Measurements from ENCODE around the gene SYVN1. TPM values are rescaled to one million over a fixed set of nuclear protein-coding genes. Genes with fewer than 3 reads are reported as not detected.

The SYVN1 gene
- total RNA-seq, 1 donor from 2014 or later: 7.7 TPM

- no peak for DNase-seq (ENCODE audit: low spot score in 2 of 2)
- FAIRE-seq: no peak
These were observed 19.7 kb downstream of the SYVN1 start for GRCh38 chr11:65114538-65115171.

- FAIRE-seq (no peak), DNase-seq (ENCODE audit: low spot score in 2 of 2) (no peak)
These were observed 20.5 kb downstream of the SYVN1 start for GRCh38 chr11:65113839-65114238.

DNA sequence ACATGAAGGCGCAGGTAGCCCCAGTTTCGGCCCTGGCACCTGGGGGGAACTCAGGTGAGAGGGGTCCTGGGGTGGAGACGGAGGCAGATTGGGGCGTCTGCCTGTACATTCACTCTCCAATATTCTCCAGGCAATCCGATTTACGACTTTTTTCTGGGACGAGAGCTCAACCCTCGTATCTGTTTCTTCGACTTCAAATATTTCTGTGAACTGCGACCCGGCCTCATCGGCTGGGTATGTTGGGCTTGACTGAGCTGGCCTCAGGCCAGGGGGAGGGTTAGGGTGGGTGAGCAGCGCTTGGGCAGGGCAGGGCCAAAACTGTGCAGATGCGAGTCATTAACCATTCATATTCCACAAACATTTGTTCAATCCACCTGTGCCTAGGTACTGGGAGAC is 21.0 kb downstream of the SYVN1 start:
- FAIRE-seq (no peak), DNase-seq (ENCODE audit: low spot score in 2 of 2) (no peak)

DNA sequence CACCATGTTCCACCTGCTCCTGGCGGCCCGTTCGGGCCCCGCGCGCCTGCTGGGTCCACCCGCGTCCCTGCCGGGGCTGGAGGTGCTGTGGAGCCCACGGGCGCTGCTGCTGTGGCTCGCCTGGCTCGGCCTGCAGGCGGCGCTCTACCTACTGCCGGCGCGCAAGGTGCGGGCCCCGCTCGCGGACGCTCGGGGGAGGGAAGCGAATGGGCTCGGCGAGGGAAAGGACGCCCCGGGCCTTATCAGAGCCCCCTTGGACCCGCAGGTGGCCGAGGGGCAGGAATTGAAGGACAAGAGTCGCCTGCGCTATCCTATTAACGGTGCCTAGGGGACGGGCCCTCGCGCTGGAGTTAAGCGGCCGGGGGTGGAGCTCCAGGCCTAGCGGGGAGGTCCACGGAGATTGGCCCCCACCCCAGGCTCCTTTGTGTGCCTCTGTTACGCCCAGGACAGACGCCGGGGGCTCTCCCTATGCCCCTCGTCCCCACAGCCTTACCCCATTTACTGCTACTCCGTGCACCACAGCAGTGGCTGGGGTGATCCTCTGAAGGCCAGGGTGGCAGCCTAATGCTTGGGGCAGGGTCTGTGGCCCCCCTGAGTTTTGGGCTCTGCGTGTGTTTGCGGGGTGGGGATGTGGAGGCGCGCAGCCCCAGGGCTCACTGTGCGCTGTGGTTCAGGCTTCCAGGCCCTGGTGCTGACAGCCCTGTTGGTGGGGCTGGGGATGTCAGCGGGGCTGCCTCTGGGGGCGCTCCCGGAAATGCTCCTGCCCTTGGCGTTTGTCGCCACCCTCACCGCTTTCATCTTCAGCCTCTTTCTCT is 21.6 kb downstream of the SYVN1 start:
- DNase-seq (ENCODE audit: low spot score in 2 of 2) (peak; percentile 73), FAIRE-seq (no peak)

GRCh38 chr11:65111744-65112545 is 22.4 kb downstream of the SYVN1 start, which contains the start of gene TM7SF2:
TSS of gene TM7SF2 (plus strand) at chr11:65111872. CDS start at chr11:65112016, 144 bp downstream.
- FAIRE-seq: no peak
- DNase-seq (ENCODE audit: low spot score in 2 of 2): peak; percentile 99

DNA sequence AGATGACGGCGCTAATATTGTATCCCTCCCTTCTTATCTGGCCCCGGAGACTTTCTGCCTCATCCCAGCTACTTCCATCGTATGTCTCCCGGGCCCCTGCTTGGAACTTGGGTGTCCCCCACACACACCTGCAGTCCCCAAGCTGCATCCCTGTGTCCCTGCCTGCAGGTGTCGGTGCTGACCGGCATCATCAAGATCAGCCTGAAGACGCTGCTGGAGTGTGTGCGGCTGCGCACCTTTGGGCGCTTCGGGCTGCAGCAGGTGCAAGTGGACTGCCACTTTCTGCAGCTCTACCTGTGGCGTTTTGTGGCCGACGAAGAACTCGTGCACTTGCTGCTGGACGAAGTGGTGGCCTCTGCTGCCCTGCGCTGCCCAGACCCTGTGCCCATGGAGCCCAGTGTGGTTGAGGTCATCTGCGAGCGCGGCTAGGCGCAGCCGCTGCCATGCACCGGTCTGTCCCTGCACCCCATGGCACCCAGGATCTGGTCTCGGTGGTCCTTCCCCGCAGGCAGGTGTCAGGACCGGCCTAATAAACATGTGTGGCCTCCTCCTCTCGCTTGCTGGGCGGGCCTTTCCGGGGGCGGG is 23.1 kb downstream of the SYVN1 start:
- DNase-seq (ENCODE audit: low spot score in 2 of 2) (no peak), FAIRE-seq (no peak)

- DNase-seq (ENCODE audit: low spot score in 2 of 2): peak; percentile 88 to 90
- FAIRE-seq: no peak
These were observed 23.9 kb downstream of the SYVN1 start for GRCh38 chr11:65110354-65110861.

- no peak for FAIRE-seq
- no peak for DNase-seq (ENCODE audit: low spot score in 2 of 2)
These were observed 24.8 kb downstream of the SYVN1 start for GRCh38 chr11:65109231-65110198.

DNA sequence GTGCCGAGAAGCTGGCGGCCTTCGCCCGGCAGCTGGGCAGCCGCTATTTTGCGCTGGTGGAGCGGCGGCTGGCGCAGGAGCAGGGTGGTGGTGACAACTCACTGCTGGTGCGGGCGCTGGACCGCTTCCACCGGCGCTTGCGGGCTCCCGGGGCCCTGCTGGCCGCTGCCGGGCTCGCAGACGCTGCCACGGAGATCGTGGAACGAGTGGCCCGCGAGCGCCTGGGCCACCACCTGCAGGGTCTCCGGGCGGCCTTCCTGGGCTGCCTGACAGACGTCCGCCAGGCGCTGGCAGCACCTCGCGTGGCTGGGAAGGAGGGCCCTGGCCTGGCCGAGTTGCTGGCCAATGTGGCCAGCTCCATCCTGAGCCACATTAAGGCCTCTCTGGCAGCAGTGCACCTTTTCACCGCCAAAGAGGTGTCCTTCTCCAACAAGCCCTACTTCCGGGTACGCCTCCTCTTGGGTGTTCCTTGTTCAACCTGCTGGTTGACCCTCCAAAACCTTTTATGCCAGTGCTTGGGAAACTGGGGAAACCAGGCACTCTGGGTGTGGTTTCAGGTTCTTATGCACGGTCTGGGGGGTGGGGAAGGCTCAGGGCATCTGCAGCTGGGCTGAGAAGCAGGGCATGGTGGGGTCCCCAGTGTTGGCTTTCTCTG is 25.7 kb downstream of the SYVN1 start:
- FAIRE-seq: no peak

DNA sequence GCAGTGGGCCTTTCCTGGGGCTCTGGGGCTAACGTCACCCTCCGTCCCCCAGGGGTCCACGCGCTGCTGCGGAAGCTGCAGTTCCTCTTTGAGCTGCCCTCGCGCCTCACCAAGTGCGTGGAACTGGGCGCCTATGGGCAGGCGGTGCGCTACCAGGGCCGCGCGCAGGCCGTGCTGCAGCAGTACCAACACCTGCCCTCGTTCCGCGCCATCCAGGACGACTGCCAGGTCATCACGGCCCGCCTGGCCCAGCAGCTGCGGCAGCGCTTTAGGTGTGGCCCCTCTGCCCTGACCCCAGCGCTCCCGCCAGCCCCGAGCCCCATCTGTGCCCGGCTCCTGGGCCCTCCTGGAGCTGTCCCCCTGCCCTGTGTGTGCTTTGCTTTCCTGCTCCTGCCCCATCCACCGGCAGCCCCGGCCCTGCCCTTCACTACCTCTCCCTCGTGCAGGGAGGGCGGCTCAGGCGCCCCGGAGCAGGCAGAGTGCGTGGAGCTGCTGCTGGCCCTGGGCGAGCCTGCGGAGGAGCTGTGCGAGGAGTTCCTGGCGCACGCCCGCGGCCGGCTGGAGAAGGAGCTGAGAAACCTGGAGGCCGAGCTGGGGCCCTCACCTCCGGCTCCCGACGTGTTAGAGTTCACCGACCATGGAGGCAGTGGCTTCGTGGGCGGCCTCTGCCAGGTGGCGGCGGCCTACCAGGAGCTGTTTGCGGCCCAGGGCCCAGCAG is 26.4 kb downstream of the SYVN1 start:
- FAIRE-seq (no peak), DNase-seq (ENCODE audit: low spot score in 2 of 2) (no peak)

More for the DNA sequence above, 25.7 kb downstream of the SYVN1 start:
- no peak for DNase-seq (ENCODE audit: low spot score in 2 of 2)

DNA sequence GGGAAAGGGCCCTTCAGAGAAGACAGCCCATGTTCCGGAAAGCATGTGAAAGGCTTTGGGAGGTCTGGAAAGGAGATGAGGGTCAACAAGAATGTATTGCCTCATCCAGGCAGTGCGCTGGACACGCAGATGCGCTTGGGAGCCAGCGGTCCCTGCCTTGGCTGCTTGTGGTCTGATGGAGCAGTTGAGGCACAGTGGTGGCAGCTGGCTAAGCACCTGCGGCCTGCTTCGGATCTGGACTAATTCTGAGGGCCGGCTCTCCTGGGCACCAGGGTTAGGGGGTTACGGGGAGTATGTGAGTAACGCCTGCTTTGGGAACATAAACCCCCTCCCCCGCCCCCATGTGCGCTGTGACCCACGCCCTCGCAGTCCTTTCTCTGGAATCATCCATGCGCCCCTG is 27.2 kb downstream of the SYVN1 start:
- DNase-seq (ENCODE audit: low spot score in 2 of 2) (no peak), FAIRE-seq (no peak)

GRCh38 chr11:65104628-65105027 is 29.7 kb downstream of the SYVN1 start:
- DNase-seq (ENCODE audit: low spot score in 2 of 2) (no peak), FAIRE-seq (no peak)

DNA sequence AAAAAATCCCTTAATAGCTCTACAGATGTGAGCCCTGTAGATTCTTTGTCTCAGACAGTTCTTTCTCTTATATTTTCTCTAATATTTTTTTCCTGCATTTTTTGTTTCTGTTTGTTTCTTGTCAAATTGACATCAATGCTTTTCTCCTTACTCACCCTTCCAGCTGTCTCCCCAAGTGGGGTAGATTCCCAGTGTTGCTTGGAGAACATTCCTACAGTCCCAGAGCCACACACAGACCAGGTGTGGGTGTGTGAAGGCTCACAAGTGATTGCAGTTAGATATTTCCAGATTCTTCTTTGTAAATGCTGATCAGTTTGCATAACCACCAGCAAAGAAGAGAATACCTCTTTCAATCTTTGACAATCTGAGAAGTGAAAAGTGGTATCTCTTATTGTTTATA is 30.8 kb downstream of the SYVN1 start:
- FAIRE-seq (no peak), DNase-seq (ENCODE audit: low spot score in 2 of 2) (no peak)

- FAIRE-seq (no peak), DNase-seq (ENCODE audit: low spot score in 2 of 2) (peak in 1 of 2 donors; percentile 57)
These were observed 31.9 kb downstream of the SYVN1 start for GRCh38 chr11:65102142-65103095.

DNA sequence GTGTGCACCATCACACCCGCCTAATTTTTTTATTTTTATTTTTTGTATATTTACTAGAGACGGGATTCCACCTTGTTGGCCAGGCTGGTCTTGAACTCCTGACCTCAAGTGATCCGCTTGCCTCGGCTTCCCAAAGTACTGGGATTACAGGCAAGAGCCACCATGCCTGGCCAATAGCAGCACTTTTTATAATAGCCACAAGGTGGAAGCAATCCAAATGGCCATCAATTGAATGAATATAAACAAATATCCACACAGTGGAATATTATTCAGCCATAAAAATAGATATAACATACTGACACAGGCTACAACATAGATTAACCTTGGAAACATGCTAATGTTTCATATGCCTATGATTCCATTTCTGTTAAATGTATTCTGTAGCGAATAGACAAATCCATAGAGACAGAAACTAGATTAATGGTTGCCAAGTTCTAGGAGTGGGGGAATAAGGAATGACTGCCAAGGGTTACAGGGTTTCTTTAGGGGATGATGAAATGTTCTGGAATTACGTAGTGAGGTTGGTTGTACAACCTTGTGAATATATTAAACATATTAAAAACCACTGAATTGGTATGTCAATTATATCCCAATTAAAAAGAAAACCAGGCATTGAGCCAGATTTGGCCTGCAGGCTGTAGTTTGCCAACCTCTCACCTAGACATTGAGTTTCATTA is 33.5 kb downstream of the SYVN1 start:
- no peak for FAIRE-seq
- DNase-seq (ENCODE audit: low spot score in 2 of 2): no peak

DNA sequence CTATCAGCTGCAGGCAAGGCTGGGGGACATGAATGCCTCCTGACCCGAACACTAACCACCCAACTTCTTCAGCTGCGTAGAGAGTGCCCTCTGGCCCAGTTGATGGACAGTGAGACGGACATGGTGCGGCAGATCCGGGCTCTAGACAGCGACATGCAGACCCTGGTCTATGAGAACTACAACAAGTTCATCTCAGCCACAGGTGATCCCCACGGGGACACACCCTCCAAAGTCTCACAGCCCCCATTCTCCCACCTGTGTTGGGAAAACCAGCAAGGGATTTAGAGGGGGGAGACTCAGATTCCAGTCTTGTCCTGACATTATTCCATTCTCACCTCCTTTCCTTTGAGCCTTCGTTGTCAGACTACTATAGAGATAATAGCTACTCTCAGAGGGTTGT is 37.4 kb downstream of the SYVN1 start:
- FAIRE-seq (no peak), DNase-seq (ENCODE audit: low spot score in 2 of 2) (no peak)
